ENCODE data around the gene WDFY3. TPM values are rescaled to one million over a fixed set of nuclear protein-coding genes. Genes with fewer than 3 reads are reported as not detected.

The WDFY3 gene
- polyA plus RNA-seq, 1 of the 3 experiments (the other 2 are of a cell fraction) = 13.8 TPM

DNA sequence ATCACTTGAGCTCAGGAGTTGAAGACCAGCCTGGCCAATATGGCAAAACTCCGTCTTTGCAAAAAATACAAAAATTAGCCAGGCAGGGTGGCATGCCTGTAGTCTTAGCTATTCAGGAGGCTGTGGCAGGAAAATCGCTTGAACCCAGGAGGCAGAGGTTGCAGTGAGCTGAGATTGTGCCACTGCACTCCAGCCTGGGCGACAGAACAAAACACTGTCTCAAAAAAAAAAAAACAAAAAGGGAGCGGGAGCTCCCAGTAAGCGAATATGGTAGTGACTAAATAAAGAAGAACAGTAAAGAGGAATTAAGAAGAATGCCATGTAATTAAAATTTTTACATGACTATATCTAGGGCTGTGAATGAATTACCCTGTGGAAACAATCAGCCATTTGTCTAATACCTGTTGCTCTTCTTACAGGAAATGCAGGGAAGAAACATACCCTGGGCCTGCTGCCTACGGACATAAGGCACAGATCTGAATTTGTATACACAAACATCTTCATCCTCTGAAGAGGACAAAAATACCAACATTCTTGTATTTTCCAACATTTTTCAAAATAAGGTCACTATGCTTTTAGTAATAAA is 11.4 kb downstream of the WDFY3 start (continued):
- TF ChIP-seq, protein P1, sequence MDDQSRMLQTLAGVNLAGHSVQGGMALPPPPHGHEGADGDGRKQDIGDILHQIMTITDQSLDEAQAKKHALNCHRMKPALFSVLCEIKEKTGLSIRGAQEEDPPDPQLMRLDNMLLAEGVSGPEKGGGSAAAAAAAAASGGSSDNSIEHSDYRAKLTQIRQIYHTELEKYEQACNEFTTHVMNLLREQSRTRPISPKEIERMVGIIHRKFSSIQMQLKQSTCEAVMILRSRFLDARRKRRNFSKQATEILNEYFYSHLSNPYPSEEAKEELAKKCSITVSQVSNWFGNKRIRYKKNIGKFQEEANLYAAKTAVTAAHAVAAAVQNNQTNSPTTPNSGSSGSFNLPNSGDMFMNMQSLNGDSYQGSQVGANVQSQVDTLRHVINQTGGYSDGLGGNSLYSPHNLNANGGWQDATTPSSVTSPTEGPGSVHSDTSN (IDR thresholded peaks at IDR 0.05) = no peak
- TF ChIP-seq GATA2 (CRISPR knock-in tag; IDR thresholded peaks at IDR 0.05) = no peak
- TF ChIP-seq GABPA (IDR thresholded peaks at IDR 0.05; ENCODE audit: low read depth) = no peak
- TF ChIP-seq, protein P2, sequence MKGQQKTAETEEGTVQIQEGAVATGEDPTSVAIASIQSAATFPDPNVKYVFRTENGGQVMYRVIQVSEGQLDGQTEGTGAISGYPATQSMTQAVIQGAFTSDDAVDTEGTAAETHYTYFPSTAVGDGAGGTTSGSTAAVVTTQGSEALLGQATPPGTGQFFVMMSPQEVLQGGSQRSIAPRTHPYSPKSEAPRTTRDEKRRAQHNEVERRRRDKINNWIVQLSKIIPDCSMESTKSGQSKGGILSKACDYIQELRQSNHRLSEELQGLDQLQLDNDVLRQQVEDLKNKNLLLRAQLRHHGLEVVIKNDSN (IDR thresholded peaks at IDR 0.05; ENCODE audit: borderline replicate concordance, low read depth) = no peak
- TF ChIP-seq JUND (IDR thresholded peaks at IDR 0.05) = no peak
- no peak for TF ChIP-seq EP300 (IDR thresholded peaks at IDR 0.05; ENCODE audit: borderline replicate concordance in 1 of 2, low read depth in 1 of 2, low read length in 1 of 2)
- no peak for TF ChIP-seq EZH2phosphoT487 (IDR thresholded peaks at IDR 0.05; ENCODE audit: borderline replicate concordance, low read depth)

DNA sequence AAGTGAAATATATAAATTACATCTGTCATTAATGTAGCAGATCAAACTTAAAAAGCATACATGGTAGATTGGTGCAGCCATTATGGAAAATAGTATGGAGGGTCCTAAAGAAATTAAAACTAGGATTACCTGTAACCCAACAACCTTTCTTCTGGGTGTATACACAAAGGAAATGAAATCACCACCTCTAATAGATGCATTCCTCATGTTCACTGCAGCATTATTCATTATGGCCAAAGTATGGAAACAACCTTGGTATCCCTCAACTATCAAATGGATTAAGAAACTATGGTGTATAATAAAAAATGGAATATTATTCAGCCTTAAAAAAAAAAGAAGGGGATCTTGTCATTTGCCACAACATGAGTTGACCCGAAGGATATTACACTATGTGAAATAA is 13.7 kb downstream of the WDFY3 start:
- H3K9me3 ChIP-seq = no peaks in the 10 kb centered on the region
- peaks cover 86% of the 10 kb centered on the region for H4K20me1 ChIP-seq (ENCODE audit: insufficient read depth)
- H3K79me2 ChIP-seq (ENCODE audit: insufficient read depth) = peaks cover 100% of the 10 kb centered on the region
- H3K4me2 ChIP-seq = no peak overlapping the region
- ChIA-PET POLR2A (no interaction called here), CTCF (no interaction called here)
- H3K4me3 ChIP-seq (ENCODE audit: low read depth in 2 of 2, low read length in 1 of 2) = no peak overlapping the region
- TF ChIP-seq RXRA (IDR thresholded peaks at IDR 0.05; ENCODE audit: borderline replicate concordance, low read depth) (no peak), TAF1 (IDR thresholded peaks at IDR 0.05; ENCODE audit: borderline replicate concordance, low read depth, low read length) (no peak), MEF2A (IDR thresholded peaks at IDR 0.05; ENCODE audit: borderline replicate concordance, low read depth) (no peak), RFX5 (IDR thresholded peaks at IDR 0.05; ENCODE audit: low read length) (no peak), EP300 (IDR thresholded peaks at IDR 0.05; ENCODE audit: borderline replicate concordance in 1 of 2, low read depth in 1 of 2, low read length in 1 of 2) (no peak), FOSL2 (IDR thresholded peaks at IDR 0.05; ENCODE audit: borderline replicate concordance, low read depth) (no peak), RCOR1 (IDR thresholded peaks at IDR 0.05; ENCODE audit: low read length) (no peak), RAD21 (IDR thresholded peaks at IDR 0.05; ENCODE audit: low read length) (no peak), FOXJ3 (CRISPR knock-in tag; IDR thresholded peaks at IDR 0.05) (no peak), CHD2 (IDR thresholded peaks at IDR 0.05; ENCODE audit: low read length, partially characterized antibody) (no peak)
- TF ChIP-seq, protein P3, sequence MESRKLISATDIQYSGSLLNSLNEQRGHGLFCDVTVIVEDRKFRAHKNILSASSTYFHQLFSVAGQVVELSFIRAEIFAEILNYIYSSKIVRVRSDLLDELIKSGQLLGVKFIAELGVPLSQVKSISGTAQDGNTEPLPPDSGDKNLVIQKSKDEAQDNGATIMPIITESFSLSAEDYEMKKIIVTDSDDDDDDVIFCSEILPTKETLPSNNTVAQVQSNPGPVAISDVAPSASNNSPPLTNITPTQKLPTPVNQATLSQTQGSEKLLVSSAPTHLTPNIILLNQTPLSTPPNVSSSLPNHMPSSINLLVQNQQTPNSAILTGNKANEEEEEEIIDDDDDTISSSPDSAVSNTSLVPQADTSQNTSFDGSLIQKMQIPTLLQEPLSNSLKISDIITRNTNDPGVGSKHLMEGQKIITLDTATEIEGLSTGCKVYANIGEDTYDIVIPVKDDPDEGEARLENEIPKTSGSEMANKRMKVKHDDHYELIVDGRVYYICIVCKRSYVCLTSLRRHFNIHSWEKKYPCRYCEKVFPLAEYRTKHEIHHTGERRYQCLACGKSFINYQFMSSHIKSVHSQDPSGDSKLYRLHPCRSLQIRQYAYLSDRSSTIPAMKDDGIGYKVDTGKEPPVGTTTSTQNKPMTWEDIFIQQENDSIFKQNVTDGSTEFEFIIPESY (IDR thresholded peaks at IDR 0.05; ENCODE audit: borderline replicate concordance, low read depth) = no peak
- TF ChIP-seq, protein P4, sequence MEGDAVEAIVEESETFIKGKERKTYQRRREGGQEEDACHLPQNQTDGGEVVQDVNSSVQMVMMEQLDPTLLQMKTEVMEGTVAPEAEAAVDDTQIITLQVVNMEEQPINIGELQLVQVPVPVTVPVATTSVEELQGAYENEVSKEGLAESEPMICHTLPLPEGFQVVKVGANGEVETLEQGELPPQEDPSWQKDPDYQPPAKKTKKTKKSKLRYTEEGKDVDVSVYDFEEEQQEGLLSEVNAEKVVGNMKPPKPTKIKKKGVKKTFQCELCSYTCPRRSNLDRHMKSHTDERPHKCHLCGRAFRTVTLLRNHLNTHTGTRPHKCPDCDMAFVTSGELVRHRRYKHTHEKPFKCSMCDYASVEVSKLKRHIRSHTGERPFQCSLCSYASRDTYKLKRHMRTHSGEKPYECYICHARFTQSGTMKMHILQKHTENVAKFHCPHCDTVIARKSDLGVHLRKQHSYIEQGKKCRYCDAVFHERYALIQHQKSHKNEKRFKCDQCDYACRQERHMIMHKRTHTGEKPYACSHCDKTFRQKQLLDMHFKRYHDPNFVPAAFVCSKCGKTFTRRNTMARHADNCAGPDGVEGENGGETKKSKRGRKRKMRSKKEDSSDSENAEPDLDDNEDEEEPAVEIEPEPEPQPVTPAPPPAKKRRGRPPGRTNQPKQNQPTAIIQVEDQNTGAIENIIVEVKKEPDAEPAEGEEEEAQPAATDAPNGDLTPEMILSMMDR (IDR thresholded peaks at IDR 0.05) = no peak
- TF ChIP-seq, protein P2 (IDR thresholded peaks at IDR 0.05; ENCODE audit: borderline replicate concordance, low read depth) = no peak
- TF ChIP-seq, protein P5, sequence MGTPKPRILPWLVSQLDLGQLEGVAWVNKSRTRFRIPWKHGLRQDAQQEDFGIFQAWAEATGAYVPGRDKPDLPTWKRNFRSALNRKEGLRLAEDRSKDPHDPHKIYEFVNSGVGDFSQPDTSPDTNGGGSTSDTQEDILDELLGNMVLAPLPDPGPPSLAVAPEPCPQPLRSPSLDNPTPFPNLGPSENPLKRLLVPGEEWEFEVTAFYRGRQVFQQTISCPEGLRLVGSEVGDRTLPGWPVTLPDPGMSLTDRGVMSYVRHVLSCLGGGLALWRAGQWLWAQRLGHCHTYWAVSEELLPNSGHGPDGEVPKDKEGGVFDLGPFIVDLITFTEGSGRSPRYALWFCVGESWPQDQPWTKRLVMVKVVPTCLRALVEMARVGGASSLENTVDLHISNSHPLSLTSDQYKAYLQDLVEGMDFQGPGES (IDR thresholded peaks at IDR 0.05; ENCODE audit: low read depth, low read length) = no peak
- TF ChIP-seq, protein P6, sequence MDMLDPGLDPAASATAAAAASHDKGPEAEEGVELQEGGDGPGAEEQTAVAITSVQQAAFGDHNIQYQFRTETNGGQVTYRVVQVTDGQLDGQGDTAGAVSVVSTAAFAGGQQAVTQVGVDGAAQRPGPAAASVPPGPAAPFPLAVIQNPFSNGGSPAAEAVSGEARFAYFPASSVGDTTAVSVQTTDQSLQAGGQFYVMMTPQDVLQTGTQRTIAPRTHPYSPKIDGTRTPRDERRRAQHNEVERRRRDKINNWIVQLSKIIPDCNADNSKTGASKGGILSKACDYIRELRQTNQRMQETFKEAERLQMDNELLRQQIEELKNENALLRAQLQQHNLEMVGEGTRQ (IDR thresholded peaks at IDR 0.05; ENCODE audit: borderline replicate concordance, low read depth, low read length) = no peak
- 92% methylated on average over 1 of the region's 1 CpG for WGBS (ENCODE audit: low lambda C conversion rate)
- no peak overlapping the region for H3K9ac ChIP-seq
- DNase-seq = no peak
- no peaks in the 10 kb centered on the region for H3K9me2 ChIP-seq
- H3K36me3 ChIP-seq (replicated peaks in 1 of 2; ENCODE audit: control insufficient read depth in 1 of 2, insufficient read depth in 2 of 2, low read length in 1 of 2) = no peaks in the 10 kb centered on the region
- H2AFZ ChIP-seq (ENCODE audit: low read depth) = no peak overlapping the region
- H3K4me1 ChIP-seq (ENCODE audit: control insufficient read depth in 1 of 2, insufficient read depth in 2 of 2, low read depth in 1 of 2, low read length in 1 of 2) = no peaks in the 10 kb centered on the region; a peak in 2 of 4 replicates
- H3K27ac ChIP-seq (ENCODE audit: low read depth in 2 of 2, low read length in 1 of 2) = peak overlapping the region in 1 of 2 experiments; percentile 60; a peak in 1 of 4 replicates
- H3F3A ChIP-seq (replicated peaks; ENCODE audit: insufficient read depth) = peaks cover 21% of the 10 kb centered on the region
- H3K27me3 ChIP-seq (ENCODE audit: insufficient read depth) = no peaks in the 10 kb centered on the region

All from SK-N-SH (cell line).